Suprapubic skin (tissue), 3 donors: ENCODE measurements around the gene AFP.

ENCODE experiments used
- CTCF ChIP-seq, 2 donors: fragments of 200-600 bp in 1 of 2; fragments of 450-650 bp in 1 of 2; sonication (generic) in 1 of 2; IDR thresholded peaks; one replicate each; pipeline ENCODE4 v1.5.1; 2016 to 2019; ENCODE audit warnings: antibody characterized with exemption in 2 of 2, mild to moderate bottlenecking in 1 of 2, moderate library complexity in 1 of 2
- EP300 ChIP-seq: sonication (generic); formaldehyde crosslinking; IDR thresholded peaks from one replicate; pipeline ENCODE4 v1.6.1; 2017; ENCODE audit warnings: antibody characterized with exemption
- POLR2A ChIP-seq, 2 donors: fragments of 450-650 bp; IDR thresholded peaks; one replicate each; pipeline ENCODE4 v1.6.1; 2017; ENCODE audit warnings: antibody characterized with exemption in 2 of 2, mild to moderate bottlenecking in 2 of 2, moderate library complexity in 2 of 2

GRCh38 chr4:73415807-73416238 lies 20.2 kb upstream of the AFP start:
- TF ChIP-seq POLR2A (IDR thresholded peaks at IDR 0.05): no peak
- no peak for TF ChIP-seq CTCF (IDR thresholded peaks at IDR 0.05)
- TF ChIP-seq EP300: no peak
